GM10248 (cell line): ENCODE data around the gene NMB.

Experiments used
- CTCF ChIA-PET: fragments of 300-600 bp; sonication (Branson Sonifier 250); formaldehyde crosslinking; extraction: SDS; loops from one replicate; lab custom pipeline; 2021; ENCODE audit warnings: antibody characterized with exemption; lab: Yijun Ruan, JAX
- POLR2A ChIA-PET: fragments of 350-650 bp; sonication (Branson Sonifier 250); formaldehyde crosslinking; extraction: SDS; loops from one replicate; lab custom pipeline; 2020; ENCODE audit warnings: antibody characterized with exemption; lab: Yijun Ruan, JAX
- DNase-seq: peaks from one replicate; pipeline ENCODE4 v3.0.0; 2012; ENCODE audit errors: extremely low spot score
- TF ChIP-seq, protein P1 (sequence below): IDR thresholded peaks from 2 replicates; pipeline ENCODE4 v1.5.1; 2012; ENCODE audit warnings: mild to moderate bottlenecking, low read depth; ENCODE audit errors: extremely low read depth, missing control alignments, control extremely low read depth

The NMB gene

GRCh38 chr15:84624359-84624758, 33.6 kb downstream of the NMB start:
- TF ChIP-seq, protein P1, sequence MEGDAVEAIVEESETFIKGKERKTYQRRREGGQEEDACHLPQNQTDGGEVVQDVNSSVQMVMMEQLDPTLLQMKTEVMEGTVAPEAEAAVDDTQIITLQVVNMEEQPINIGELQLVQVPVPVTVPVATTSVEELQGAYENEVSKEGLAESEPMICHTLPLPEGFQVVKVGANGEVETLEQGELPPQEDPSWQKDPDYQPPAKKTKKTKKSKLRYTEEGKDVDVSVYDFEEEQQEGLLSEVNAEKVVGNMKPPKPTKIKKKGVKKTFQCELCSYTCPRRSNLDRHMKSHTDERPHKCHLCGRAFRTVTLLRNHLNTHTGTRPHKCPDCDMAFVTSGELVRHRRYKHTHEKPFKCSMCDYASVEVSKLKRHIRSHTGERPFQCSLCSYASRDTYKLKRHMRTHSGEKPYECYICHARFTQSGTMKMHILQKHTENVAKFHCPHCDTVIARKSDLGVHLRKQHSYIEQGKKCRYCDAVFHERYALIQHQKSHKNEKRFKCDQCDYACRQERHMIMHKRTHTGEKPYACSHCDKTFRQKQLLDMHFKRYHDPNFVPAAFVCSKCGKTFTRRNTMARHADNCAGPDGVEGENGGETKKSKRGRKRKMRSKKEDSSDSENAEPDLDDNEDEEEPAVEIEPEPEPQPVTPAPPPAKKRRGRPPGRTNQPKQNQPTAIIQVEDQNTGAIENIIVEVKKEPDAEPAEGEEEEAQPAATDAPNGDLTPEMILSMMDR: no peak
- no peak for DNase-seq
- POLR2A ChIA-PET: interaction anchor here (0.5 to 0.6 kb wide), 3 partner anchors 22 to 83 kb away, joined by 3 to 5 read pairs (median 3); no protein-coding TSS in a partner anchor
- CTCF ChIA-PET: interaction anchor here (1.1 to 1.3 kb wide), 3 partner anchors 12 to 53 kb away, joined by 3 to 5 read pairs (median 4); no protein-coding TSS in a partner anchor

GRCh38 chr15:84621358-84621979, 36.5 kb downstream of the NMB start:
- ChIA-PET CTCF (interaction anchor here (1.2 to 2.3 kb wide), 5 partner anchors 10 to 33 kb away, joined by 3 to 8 read pairs (median 6); no protein-coding TSS in a partner anchor), POLR2A (no interaction called here)
- TF ChIP-seq, protein P1: no peak
- DNase-seq: no peak

- TF ChIP-seq, protein P1: no peak
- ChIA-PET POLR2A (no interaction called here), CTCF (interaction anchor here (1.2 to 2.3 kb wide), 7 partner anchors 11 to 308 kb away, joined by 3 to 8 read pairs (median 4); no protein-coding TSS in a partner anchor)
- DNase-seq: no peak
These were observed 37.4 kb downstream of the NMB start for GRCh38 chr15:84620626-84621025.

DNA sequence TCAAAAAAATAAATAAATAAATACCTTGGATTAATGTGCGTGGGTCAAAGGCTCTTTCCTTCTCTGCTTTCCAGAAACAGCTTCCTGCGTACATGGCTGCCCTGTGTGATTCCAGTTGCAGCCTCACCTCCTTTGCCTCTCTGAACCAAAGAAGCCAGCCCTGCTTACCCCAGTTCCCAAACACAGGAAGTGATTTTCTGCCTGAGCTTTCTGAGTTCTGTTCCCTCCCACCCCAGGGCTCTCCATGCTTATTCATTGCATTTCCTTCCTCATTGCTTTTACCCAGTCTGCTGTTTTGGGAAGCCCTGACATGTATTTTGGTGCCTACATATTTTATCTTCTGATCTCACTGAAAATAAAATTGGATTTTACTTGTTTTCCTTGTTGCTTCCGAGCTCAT, 41.8 kb downstream of the NMB start:
- POLR2A ChIA-PET: no interaction called here

GRCh38 chr15:84611631-84612030, 46.4 kb downstream of the NMB start:
- POLR2A ChIA-PET: no interaction called here
- DNase-seq: no peak
- CTCF ChIA-PET: interaction anchor here (1.8 kb wide), 1 partner anchor 13 kb away, joined by 5 read pairs; no protein-coding TSS in a partner anchor
- TF ChIP-seq, protein P1: no peak

More for the DNA sequence above, 41.8 kb downstream of the NMB start:
- TF ChIP-seq, protein P1: no peak
- CTCF ChIA-PET: interaction anchor here (1.0 kb wide), 1 partner anchor 17 kb away, joined by 4 read pairs; no protein-coding TSS in a partner anchor
- DNase-seq: no peak

- DNase-seq: no peak
- TF ChIP-seq, protein P1: no peak
- ChIA-PET POLR2A (no interaction called here), CTCF (interaction anchor here (0.9 to 2.7 kb wide), 6 partner anchors 8 to 49 kb away, joined by 3 to 8 read pairs (median 4); no protein-coding TSS in a partner anchor)
These were observed 48.0 kb downstream of the NMB start for GRCh38 chr15:84609818-84610525.
